Ascending aorta (tissue), 2 donors: ENCODE results near the gene OSBPL9. TPM values are rescaled to one million over a fixed set of nuclear protein-coding genes. Genes with fewer than 3 reads are reported as not detected.

Source experiments
- DNase-seq, 2 donors: peaks; one replicate each; pipeline ENCODE4 v3.0.0-alpha.2; 2019; ENCODE audit warnings: low spot score in 2 of 2
- H3K27ac ChIP-seq, 2 donors: fragments of 200-600 bp; sonication (generic); one replicate each; pipeline ENCODE4 v1.5.1; 2016 to 2017; ENCODE audit warnings: mild to moderate bottlenecking in 1 of 2
- H3K27me3 ChIP-seq: fragments of 200-600 bp; sonication (generic); one replicate; pipeline ENCODE4 v1.5.1; 2017
- H3K36me3 ChIP-seq, 2 donors: fragments of 200-600 bp; sonication (generic); one replicate each; pipeline ENCODE4 v1.5.1; 2016
- H3K4me1 ChIP-seq, 2 donors: fragments of 200-600 bp; sonication (generic); one replicate each; pipeline ENCODE4 v1.5.1; 2016 to 2017; ENCODE audit warnings: mild to moderate bottlenecking in 1 of 2
- H3K4me3 ChIP-seq, 2 donors: fragments of 200-600 bp; sonication (generic); one replicate each; pipeline ENCODE4 v1.5.1; 2016 to 2017; ENCODE audit warnings: mild to moderate bottlenecking in 1 of 2
- H3K9me3 ChIP-seq, 2 donors: fragments of 200-600 bp; sonication (generic); one replicate each; pipeline ENCODE4 v1.5.1; 2016
- CTCF ChIP-seq, 3 experiments: fragments of 200-600 bp in 2 of 3; fragments of 450-650 bp in 1 of 3; sonication (generic) in 2 of 3; IDR thresholded peaks; one replicate each; pipeline ENCODE4 v1.5.1; 2016 to 2019; ENCODE audit warnings: antibody characterized with exemption in 3 of 3, mild to moderate bottlenecking in 1 of 3, moderate library complexity in 1 of 3
- intact Hi-C: fragments of 100-400 bp; cut with DNase I; formaldehyde crosslinking; loops from one replicate; pipeline ENCODE4 v1.15.1; 2023
- total RNA-seq: library from RNA; depleted of rRNA; stranded (reverse); fragments of >200 nt; gene quantifications from one replicate; pipeline ENCODE4 v1.1.0, GENCODE V29; 2016

The OSBPL9 gene
- total RNA-seq, 1 donor from 2014 or later: 101 TPM

DNA sequence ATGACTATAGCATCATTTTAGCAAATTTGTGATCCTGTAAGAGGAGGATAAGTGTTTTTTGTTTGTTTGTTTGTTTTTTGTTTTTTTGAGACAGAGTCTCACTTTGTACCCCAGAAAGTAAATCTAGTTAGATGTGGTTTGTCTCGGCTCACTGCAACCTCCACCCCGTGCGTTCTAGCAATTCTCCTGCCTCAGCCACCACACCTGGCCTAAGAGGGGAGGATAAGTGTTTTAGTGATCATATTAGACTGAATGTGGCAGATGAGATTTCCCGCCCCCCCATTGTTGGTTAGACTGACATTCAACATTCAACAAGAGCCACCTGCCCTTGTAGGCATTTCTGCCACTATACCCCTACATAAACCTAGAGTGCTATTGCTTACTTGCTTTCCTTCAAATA lies 98.5 kb downstream of the OSBPL9 start:
- no peak for DNase-seq
- intact Hi-C loops: no loop called here
- H3K27me3 ChIP-seq: no peaks in the 10 kb centered on the region
- H3K4me3 ChIP-seq: no peak overlapping the region
- no peak overlapping the region for H3K27ac ChIP-seq
- H3K4me1 ChIP-seq: peaks cover 0 to 6% of the 10 kb centered on the region in 2 donors
- H3K9me3 ChIP-seq: no peaks in the 10 kb centered on the region
- peaks cover 0 to 4% of the 10 kb centered on the region in 2 donors for H3K36me3 ChIP-seq
- no peak for TF ChIP-seq CTCF (IDR thresholded peaks at IDR 0.05)

- DNase-seq: no peak
- H3K27ac ChIP-seq: no peak overlapping the region
- H3K27me3 ChIP-seq: no peaks in the 10 kb centered on the region
- H3K4me1 ChIP-seq: peaks cover 0 to 6% of the 10 kb centered on the region in 2 donors
- peaks cover 0 to 4% of the 10 kb centered on the region in 2 donors for H3K36me3 ChIP-seq
- H3K4me3 ChIP-seq: no peak overlapping the region
- no peaks in the 10 kb centered on the region for H3K9me3 ChIP-seq
- TF ChIP-seq CTCF (IDR thresholded peaks at IDR 0.05): no peak
- intact Hi-C loops: no loop called here
Measured at GRCh38 chr1:51716746-51717145, 99.9 kb downstream of the OSBPL9 start.

DNA sequence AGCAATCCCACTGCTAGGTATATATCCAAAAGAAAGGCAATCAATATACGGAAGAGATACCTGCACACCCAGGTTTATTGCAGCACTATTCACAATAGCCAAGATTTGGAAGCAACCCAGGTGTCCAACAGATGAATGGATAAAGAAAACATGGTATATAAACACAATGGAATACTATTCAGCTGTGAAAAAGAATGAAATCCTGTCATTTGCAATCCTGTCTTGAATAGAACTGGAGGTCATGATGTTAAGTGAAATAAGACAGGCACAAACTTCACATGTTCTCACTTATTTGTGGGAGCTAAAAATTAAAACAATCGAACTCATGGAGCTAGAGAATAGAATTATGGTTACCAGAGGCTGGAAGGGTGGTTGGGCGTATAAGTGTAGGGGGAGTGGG lies 101.0 kb downstream of the OSBPL9 start:
- H3K4me3 ChIP-seq: no peak overlapping the region
- DNase-seq: no peak
- H3K27ac ChIP-seq: no peak overlapping the region
- intact Hi-C loops: no loop called here
- H3K9me3 ChIP-seq: no peaks in the 10 kb centered on the region
- peaks cover 0 to 6% of the 10 kb centered on the region in 2 donors for H3K4me1 ChIP-seq
- no peaks in the 10 kb centered on the region for H3K27me3 ChIP-seq
- TF ChIP-seq CTCF (IDR thresholded peaks at IDR 0.05): no peak
- peaks cover 0 to 4% of the 10 kb centered on the region in 2 donors for H3K36me3 ChIP-seq

DNA sequence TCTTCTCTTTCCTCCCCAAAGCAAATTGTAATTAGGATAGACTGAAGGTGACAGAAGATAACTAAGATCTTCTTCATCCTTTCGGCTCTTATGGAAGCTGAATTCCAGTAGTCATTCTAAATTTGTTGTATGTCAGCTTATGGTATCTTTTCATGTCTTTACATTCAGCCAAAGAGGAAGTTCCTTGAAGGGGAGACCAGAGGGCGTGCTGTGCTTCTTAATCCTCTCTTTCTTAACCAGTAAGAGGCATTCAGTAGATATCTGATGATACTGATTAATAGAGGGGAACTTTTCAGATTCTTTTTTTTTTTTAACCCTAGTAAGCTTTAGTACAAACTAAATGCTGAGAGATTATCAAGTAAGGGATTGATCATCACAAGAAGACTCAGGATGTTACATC lies 102.3 kb downstream of the OSBPL9 start:
- intact Hi-C loops: no loop called here
- Histone ChIP-seq H3K4me3 (no peak overlapping the region), H3K9me3 (no peaks in the 10 kb centered on the region), H3K27ac (no peak overlapping the region), H3K4me1 (peaks cover 0 to 1% of the 10 kb centered on the region in 2 donors), H3K36me3 (peaks cover 0 to 4% of the 10 kb centered on the region in 2 donors), H3K27me3 (no peaks in the 10 kb centered on the region)
- DNase-seq: no peak
- no peak for TF ChIP-seq CTCF (IDR thresholded peaks at IDR 0.05)

DNA sequence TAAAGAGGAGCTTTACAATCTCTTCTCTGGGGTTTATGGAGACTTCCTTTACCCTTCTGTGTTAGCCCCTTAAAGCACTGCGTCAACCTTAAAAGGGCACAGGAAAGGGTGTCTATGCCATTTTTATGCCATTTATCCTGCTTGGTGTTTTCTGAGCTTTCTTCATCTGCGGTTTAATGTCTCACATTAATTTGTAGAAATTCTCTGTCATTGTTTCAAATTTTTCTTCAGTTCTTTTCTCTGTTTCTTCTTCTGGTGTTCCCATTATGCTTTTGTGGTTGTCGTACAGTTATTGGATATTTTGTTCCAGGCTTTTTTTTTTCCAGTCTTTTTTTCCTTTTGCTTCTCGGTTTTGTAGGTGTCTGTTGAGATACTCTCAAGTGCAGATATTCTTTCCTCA lies 107.9 kb downstream of the OSBPL9 start:
- no peak overlapping the region for H3K4me3 ChIP-seq
- H3K27ac ChIP-seq: no peak overlapping the region
- H3K4me1 ChIP-seq: peaks cover 0 to 5% of the 10 kb centered on the region in 2 donors
- DNase-seq: no peak
- no peaks in the 10 kb centered on the region for H3K27me3 ChIP-seq
- H3K36me3 ChIP-seq: no peaks in the 10 kb centered on the region
- H3K9me3 ChIP-seq: no peaks in the 10 kb centered on the region
- TF ChIP-seq CTCF (IDR thresholded peaks at IDR 0.05): no peak
- intact Hi-C loops: no loop called here

DNA sequence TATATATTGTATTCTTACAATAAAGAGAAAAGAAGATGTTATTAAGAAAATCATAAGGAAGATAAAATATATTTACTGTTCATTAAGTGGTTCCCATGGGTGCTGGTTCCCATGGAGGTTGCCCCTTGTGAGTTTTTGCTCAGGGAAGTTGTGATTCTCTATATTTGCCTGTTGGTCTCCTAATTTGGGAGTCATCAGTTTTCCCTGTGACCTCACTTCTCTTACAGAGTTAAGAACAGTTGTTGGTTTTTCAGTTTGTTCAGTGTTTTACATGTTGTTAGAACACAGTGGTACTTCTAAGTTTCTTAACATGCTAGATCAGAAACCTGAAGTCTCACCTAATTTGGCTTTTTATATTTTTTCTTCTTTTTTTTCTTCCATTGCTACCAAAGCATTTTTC lies 109.2 kb downstream of the OSBPL9 start:
- intact Hi-C loops: no loop called here
- TF ChIP-seq CTCF (IDR thresholded peaks at IDR 0.05): no peak
- H3K36me3 ChIP-seq: no peaks in the 10 kb centered on the region
- DNase-seq: no peak
- no peak overlapping the region for H3K27ac ChIP-seq
- peaks cover 0 to 7% of the 10 kb centered on the region in 2 donors for H3K4me1 ChIP-seq
- no peak overlapping the region for H3K4me3 ChIP-seq
- H3K9me3 ChIP-seq: no peaks in the 10 kb centered on the region
- H3K27me3 ChIP-seq: no peaks in the 10 kb centered on the region
